BJ (cell line): ENCODE results near the gene TSSK2. TPM values are rescaled to one million over a fixed set of nuclear protein-coding genes. Genes with fewer than 3 reads are reported as not detected.
A peak's percentile ranks its signal among the peaks of the same experiment; 100 is the strongest.

Source experiments
- CTCF ChIA-PET: fragments of 350-600 bp; formaldehyde crosslinking; extraction: SDS; loops from one replicate; lab custom pipeline; 2021; ENCODE audit warnings: antibody characterized with exemption, inconsistent platforms; lab: Yijun Ruan, JAX
- POLR2A ChIA-PET: fragments of 300-600 bp; sonication (Branson Sonifier 250); formaldehyde crosslinking; extraction: SDS; loops from one replicate; lab custom pipeline; 2021; ENCODE audit warnings: antibody characterized with exemption; lab: Charles Lee
- DNase-seq: peaks from one replicate; pipeline ENCODE4 v3.0.0-alpha.2; 2011; ENCODE audit warnings: low read depth
- H3K27me3 ChIP-seq: 2 replicates; pipeline ENCODE4 v1.6.0; 2011; ENCODE audit warnings: low read length; ENCODE audit not compliant: control insufficient read depth, insufficient read depth
- H3K36me3 ChIP-seq: 2 replicates; pipeline ENCODE4 v1.5.1; 2011; ENCODE audit warnings: low read length; ENCODE audit not compliant: control insufficient read depth, insufficient read depth
- H3K4me3 ChIP-seq: 2 replicates; pipeline ENCODE4 v1.5.1; 2011; ENCODE audit warnings: low read depth, mild to moderate bottlenecking, control low read depth, low read length
- polyA plus RNA-seq: library from polyadenylated mRNA; depleted of rRNA; stranded (reverse); fragments of >200 nt; gene quantifications from 2 replicates; pipeline ENCODE4 v1.2.3, GENCODE V29; 2011
- TF ChIP-seq, protein P1 (sequence below): IDR thresholded peaks from 2 replicates; pipeline ENCODE4 v1.5.1; 2011; ENCODE audit warnings: low read depth, mild to moderate bottlenecking, control low read depth, inconsistent platforms, low read length, moderate library complexity; ENCODE audit not compliant: insufficient read depth

The TSSK2 gene
- polyA plus RNA-seq, 1 experiment = not detected

GRCh38 chr22:19164425-19164824 lies 33.3 kb downstream of the TSSK2 start:
- CTCF ChIA-PET = no interaction called here
- POLR2A ChIA-PET = no interaction called here

DNA sequence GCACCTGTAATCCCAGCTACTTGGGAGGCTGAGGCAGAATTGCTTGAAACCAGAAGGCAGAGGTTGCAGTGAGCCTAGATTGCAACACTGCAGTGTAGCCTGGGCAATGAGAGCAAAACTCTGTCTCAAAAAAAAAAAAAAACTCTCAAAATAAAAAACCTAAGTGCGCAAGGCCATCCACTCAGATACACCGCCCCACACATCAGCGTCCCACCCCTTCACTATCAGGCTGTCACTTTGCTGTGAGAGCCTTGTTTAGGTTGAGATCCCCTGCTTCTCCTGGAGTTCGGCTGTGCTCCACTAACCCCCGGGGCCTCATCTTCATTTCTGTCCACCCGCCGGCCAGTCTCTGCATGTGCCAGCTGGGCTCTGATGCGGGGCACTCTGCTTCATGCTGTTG lies 35.3 kb downstream of the TSSK2 start:
- CTCF ChIA-PET = no interaction called here
- TF ChIP-seq, protein P1, sequence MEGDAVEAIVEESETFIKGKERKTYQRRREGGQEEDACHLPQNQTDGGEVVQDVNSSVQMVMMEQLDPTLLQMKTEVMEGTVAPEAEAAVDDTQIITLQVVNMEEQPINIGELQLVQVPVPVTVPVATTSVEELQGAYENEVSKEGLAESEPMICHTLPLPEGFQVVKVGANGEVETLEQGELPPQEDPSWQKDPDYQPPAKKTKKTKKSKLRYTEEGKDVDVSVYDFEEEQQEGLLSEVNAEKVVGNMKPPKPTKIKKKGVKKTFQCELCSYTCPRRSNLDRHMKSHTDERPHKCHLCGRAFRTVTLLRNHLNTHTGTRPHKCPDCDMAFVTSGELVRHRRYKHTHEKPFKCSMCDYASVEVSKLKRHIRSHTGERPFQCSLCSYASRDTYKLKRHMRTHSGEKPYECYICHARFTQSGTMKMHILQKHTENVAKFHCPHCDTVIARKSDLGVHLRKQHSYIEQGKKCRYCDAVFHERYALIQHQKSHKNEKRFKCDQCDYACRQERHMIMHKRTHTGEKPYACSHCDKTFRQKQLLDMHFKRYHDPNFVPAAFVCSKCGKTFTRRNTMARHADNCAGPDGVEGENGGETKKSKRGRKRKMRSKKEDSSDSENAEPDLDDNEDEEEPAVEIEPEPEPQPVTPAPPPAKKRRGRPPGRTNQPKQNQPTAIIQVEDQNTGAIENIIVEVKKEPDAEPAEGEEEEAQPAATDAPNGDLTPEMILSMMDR = no peak
- POLR2A ChIA-PET = no interaction called here
- no peak for DNase-seq
- Histone ChIP-seq H3K27me3 (peaks cover 19% of the 10 kb centered on the region), H3K4me3 (no peak overlapping the region), H3K36me3 (no peaks in the 10 kb centered on the region)

More at GRCh38 chr22:19164425-19164824, 33.3 kb downstream of the TSSK2 start:
- no peak overlapping the region for H3K4me3 ChIP-seq
- no peaks in the 10 kb centered on the region for H3K36me3 ChIP-seq
- no peak for DNase-seq
- TF ChIP-seq, protein P1 = no peak
- peaks cover 19% of the 10 kb centered on the region for H3K27me3 ChIP-seq

GRCh38 chr22:19167106-19167869 lies 36.2 kb downstream of the TSSK2 start:
- Histone ChIP-seq H3K36me3 (no peaks in the 10 kb centered on the region), H3K27me3 (peaks cover 18% of the 10 kb centered on the region), H3K4me3 (no peak overlapping the region)
- TF ChIP-seq, protein P1 = no peak
- CTCF ChIA-PET = no interaction called here
- DNase-seq = no peak
- POLR2A ChIA-PET = no interaction called here

DNA sequence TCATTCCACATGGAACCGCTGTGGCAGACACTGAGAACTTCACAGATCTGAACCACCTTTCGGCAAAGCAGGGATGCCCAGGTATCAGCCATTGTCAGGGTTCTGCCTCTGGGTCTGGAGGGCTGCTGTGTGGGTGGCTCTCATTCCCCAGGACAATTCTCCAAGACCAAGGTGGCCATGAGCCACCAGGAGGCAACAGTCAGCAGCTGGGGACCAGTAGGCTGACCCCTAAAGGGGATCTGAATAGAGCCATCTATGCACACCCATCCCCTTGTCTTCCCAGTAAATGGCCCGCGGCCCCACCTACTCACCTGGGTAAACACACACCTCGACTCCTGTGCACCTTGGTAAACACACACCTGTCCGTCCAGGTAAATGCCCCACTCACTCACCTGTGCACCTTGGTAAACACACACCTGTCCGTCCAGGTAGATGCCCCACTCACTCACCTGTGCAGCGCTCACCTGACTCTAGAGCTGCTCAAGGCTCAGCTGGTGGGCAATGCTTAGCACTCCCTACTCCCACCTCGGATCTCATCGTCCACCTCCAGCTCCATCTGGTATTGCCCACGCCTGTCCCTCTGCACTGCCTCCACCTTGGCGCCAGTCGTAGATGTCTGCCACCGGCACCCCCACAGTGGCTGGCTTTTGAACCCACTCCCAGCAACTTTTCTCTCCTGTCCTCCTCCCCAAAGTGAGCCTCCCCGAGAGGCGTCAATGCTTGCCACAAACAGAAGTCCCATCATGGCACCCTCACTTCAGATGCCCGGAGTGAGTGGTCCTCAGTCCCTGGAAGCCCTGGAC lies 37.2 kb downstream of the TSSK2 start:
- Histone ChIP-seq H3K27me3 (peaks cover 18% of the 10 kb centered on the region), H3K36me3 (no peaks in the 10 kb centered on the region), H3K4me3 (no peak overlapping the region)
- ChIA-PET CTCF (interaction anchor here (1.0 kb wide), 1 partner anchor 11 kb away, joined by 3 read pairs; the partner anchor contains the start of gene SLC25A1), POLR2A (no interaction called here)
- DNase-seq = no peak
- TF ChIP-seq, protein P1 = peak; percentile 24; the same call in 1 of the 2 replicates
